ENCODE data around the gene PGAP6. TPM values are rescaled to one million over a fixed set of nuclear protein-coding genes. Genes with fewer than 3 reads are reported as not detected.

PGAP6 gene
- total and polyA plus RNA-seq, 4 donors: 38.0 to 100.0 (median 68.1) TPM

DNA sequence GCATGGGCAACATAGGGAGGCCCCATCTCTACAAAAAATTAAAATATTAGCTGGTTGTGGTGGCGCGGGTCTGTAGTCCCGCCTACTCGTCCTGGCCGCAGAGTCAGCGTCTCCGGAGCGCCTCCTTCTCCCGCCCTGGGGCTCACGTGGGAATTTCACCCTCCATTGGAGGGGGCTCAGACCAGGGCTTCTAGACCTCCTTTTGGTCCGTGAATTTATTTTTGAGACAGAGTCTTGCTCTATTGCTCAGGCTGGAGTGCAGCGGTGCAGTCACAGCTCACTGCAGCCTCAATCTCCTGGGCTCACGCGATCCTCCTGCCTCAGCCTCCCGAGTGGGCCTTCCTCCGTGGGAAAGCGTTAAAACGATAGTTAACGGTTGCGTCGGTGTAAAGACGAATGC, 14.8 kb upstream of the PGAP6 start:
- DNase-seq: peak; percentile 82 to 84 (median 82)
- no peak for TF ChIP-seq CTCF (IDR thresholded peaks at IDR 0.05; ENCODE audit: control extremely low read depth, extremely low read depth)
- H3K36me3 ChIP-seq (ENCODE audit: control insufficient read depth in 4 of 4, insufficient read depth in 4 of 4, low read length in 4 of 4): peaks cover 0 to 8% (median 0%) of the 10 kb centered on the region in 4 donors
- no peak for ATAC-seq (ENCODE audit: insufficient read depth, low FRiP score)
- H3K9me3 ChIP-seq (ENCODE audit: control insufficient read depth in 4 of 4, insufficient read depth in 3 of 4, low read length in 3 of 4): no peaks in the 10 kb centered on the region
- H3K27me3 ChIP-seq (ENCODE audit: control insufficient read depth in 3 of 3, insufficient read depth in 3 of 3, low read length in 2 of 3): no peaks in the 10 kb centered on the region
- H3K27ac ChIP-seq (ENCODE audit: low read depth in 1 of 2, low read length in 1 of 2): peak overlapping the region in 1 of 2 donors; percentile 40
- 1 to 3% methylated on average over 22 of the region's 22 CpGs for WGBS, 2 donors
- peaks cover 0 to 17% (median 0%) of the 10 kb centered on the region in 5 donors for H3K4me1 ChIP-seq (ENCODE audit: control insufficient read depth in 5 of 5, insufficient read depth in 5 of 5, low read length in 5 of 5)
- peak overlapping the region; percentile 10 for H3K4me3 ChIP-seq
- H3K9ac ChIP-seq (ENCODE audit: insufficient read depth in 1 of 2, low read length in 2 of 2): peak overlapping the region in 1 of 2 donors; percentile 50

GRCh38 chr16:396199-396598, 14.4 kb upstream of the PGAP6 start:
- no peak overlapping the region for H3K4me3 ChIP-seq
- H3K9ac ChIP-seq (ENCODE audit: insufficient read depth in 1 of 2, low read length in 2 of 2): no peak overlapping the region
- H3K27ac ChIP-seq (ENCODE audit: low read depth in 1 of 2, low read length in 1 of 2): no peak overlapping the region
- ATAC-seq (ENCODE audit: insufficient read depth, low FRiP score) (no peak), DNase-seq (no peak)
- H3K27me3 ChIP-seq (ENCODE audit: control insufficient read depth in 3 of 3, insufficient read depth in 3 of 3, low read length in 2 of 3): no peaks in the 10 kb centered on the region
- peaks cover 0 to 8% (median 0%) of the 10 kb centered on the region in 4 donors for H3K36me3 ChIP-seq (ENCODE audit: control insufficient read depth in 4 of 4, insufficient read depth in 4 of 4, low read length in 4 of 4)
- TF ChIP-seq CTCF (IDR thresholded peaks at IDR 0.05; ENCODE audit: control extremely low read depth, extremely low read depth): no peak
- H3K4me1 ChIP-seq (ENCODE audit: control insufficient read depth in 5 of 5, insufficient read depth in 5 of 5, low read length in 5 of 5): peaks cover 0 to 17% (median 0%) of the 10 kb centered on the region in 5 donors
- no peaks in the 10 kb centered on the region for H3K9me3 ChIP-seq (ENCODE audit: control insufficient read depth in 4 of 4, insufficient read depth in 3 of 4, low read length in 3 of 4)
- WGBS, 2 donors: 25 to 31% methylated on average over 3 of the region's 3 CpGs

GRCh38 chr16:392450-393030, 10.8 kb upstream of the PGAP6 start:
- no peaks in the 10 kb centered on the region for H3K36me3 ChIP-seq (ENCODE audit: control insufficient read depth in 4 of 4, insufficient read depth in 4 of 4, low read length in 4 of 4)
- no peak overlapping the region for H3K27ac ChIP-seq (ENCODE audit: low read depth in 1 of 2, low read length in 1 of 2)
- ATAC-seq (ENCODE audit: insufficient read depth, low FRiP score) (no peak), DNase-seq (no peak)
- no peaks in the 10 kb centered on the region for H3K27me3 ChIP-seq (ENCODE audit: control insufficient read depth in 3 of 3, insufficient read depth in 3 of 3, low read length in 2 of 3)
- H3K9me3 ChIP-seq (ENCODE audit: control insufficient read depth in 4 of 4, insufficient read depth in 3 of 4, low read length in 3 of 4): no peaks in the 10 kb centered on the region
- H3K9ac ChIP-seq (ENCODE audit: insufficient read depth in 1 of 2, low read length in 2 of 2): no peak overlapping the region
- H3K4me3 ChIP-seq: no peak overlapping the region
- WGBS, 2 donors: 57 to 85% methylated on average over 7 of the region's 7 CpGs
- no peak for TF ChIP-seq CTCF (IDR thresholded peaks at IDR 0.05; ENCODE audit: control extremely low read depth, extremely low read depth)
- peaks cover 0 to 11% (median 2%) of the 10 kb centered on the region in 5 donors for H3K4me1 ChIP-seq (ENCODE audit: control insufficient read depth in 5 of 5, insufficient read depth in 5 of 5, low read length in 5 of 5)

All from lung (tissue), 12 donors.